ENCODE results near the gene INPP5D.

INPP5D gene

GRCh38 chr2:233178994-233179847, 119.1 kb downstream of the INPP5D start:
- Histone ChIP-seq H3K4me2 (ENCODE audit: low read length) (no peak overlapping the region), H3F3A (ENCODE audit: insufficient read depth, low read length) (no peaks in the 10 kb centered on the region), H4K20me1 (ENCODE audit: insufficient read depth, low read length) (no peaks in the 10 kb centered on the region), H3K9ac (ENCODE audit: low read length) (no peak overlapping the region), H3K27ac (ENCODE audit: low read depth, low read length, poor library complexity, severe bottlenecking) (no peak overlapping the region), H3K4me1 (ENCODE audit: insufficient read depth, low read length, severe bottlenecking) (no peaks in the 10 kb centered on the region), H3K9me3 (ENCODE audit: low read length) (no peaks in the 10 kb centered on the region), H3K9me2 (ENCODE audit: low read depth, low read length) (no peaks in the 10 kb centered on the region), H3K4me3 (ENCODE audit: low read depth, low read length, poor library complexity, severe bottlenecking) (no peak overlapping the region), H3K27me3 (ENCODE audit: insufficient read depth, low read length) (no peaks in the 10 kb centered on the region), H2AFZ (ENCODE audit: low read length) (no peak overlapping the region), H3K79me2 (ENCODE audit: insufficient read depth, low read length) (no peaks in the 10 kb centered on the region), H3K36me3 (ENCODE audit: insufficient read depth, low read length) (peaks cover 60% of the 10 kb centered on the region; the same call in 1 of the 2 replicates)
- TF ChIP-seq CTCF (IDR thresholded peaks at IDR 0.05; ENCODE audit: low read length) (no peak), EZH2 (IDR thresholded peaks at IDR 0.05; ENCODE audit: borderline replicate concordance, low read length) (no peak)

GRCh38 chr2:233179848-233180366, 119.8 kb downstream of the INPP5D start:
- no peaks in the 10 kb centered on the region for H3K4me1 ChIP-seq (ENCODE audit: insufficient read depth, low read length, severe bottlenecking)
- no peak overlapping the region for H3K4me2 ChIP-seq (ENCODE audit: low read length)
- H2AFZ ChIP-seq (ENCODE audit: low read length): no peak overlapping the region

GRCh38 chr2:233183869-233184418, 123.8 kb downstream of the INPP5D start:
- no peak overlapping the region for H3K27ac ChIP-seq (ENCODE audit: low read depth, low read length, poor library complexity, severe bottlenecking)
- H4K20me1 ChIP-seq (ENCODE audit: insufficient read depth, low read length): no peaks in the 10 kb centered on the region
- H3K4me3 ChIP-seq (ENCODE audit: low read depth, low read length, poor library complexity, severe bottlenecking): no peak overlapping the region
- no peaks in the 10 kb centered on the region for H3K9me3 ChIP-seq (ENCODE audit: low read length)
- peaks cover 11% of the 10 kb centered on the region for H3K4me1 ChIP-seq (ENCODE audit: insufficient read depth, low read length, severe bottlenecking)
- no peaks in the 10 kb centered on the region for H3K27me3 ChIP-seq (ENCODE audit: insufficient read depth, low read length)
- peaks cover 76% of the 10 kb centered on the region; the same call in 1 of the 2 replicates for H3K36me3 ChIP-seq (ENCODE audit: insufficient read depth, low read length)
- H2AFZ ChIP-seq (ENCODE audit: low read length): no peak overlapping the region
- no peak overlapping the region for H3K4me2 ChIP-seq (ENCODE audit: low read length)
- H3K9ac ChIP-seq (ENCODE audit: low read length): no peak overlapping the region
- no peaks in the 10 kb centered on the region for H3K9me2 ChIP-seq (ENCODE audit: low read depth, low read length)
- no peaks in the 10 kb centered on the region for H3F3A ChIP-seq (ENCODE audit: insufficient read depth, low read length)
- TF ChIP-seq CTCF (IDR thresholded peaks at IDR 0.05; ENCODE audit: low read length) (no peak), EZH2 (IDR thresholded peaks at IDR 0.05; ENCODE audit: borderline replicate concordance, low read length) (no peak)
- H3K79me2 ChIP-seq (ENCODE audit: insufficient read depth, low read length): no peaks in the 10 kb centered on the region

More at GRCh38 chr2:233179848-233180366, 119.8 kb downstream of the INPP5D start:
- TF ChIP-seq EZH2 (IDR thresholded peaks at IDR 0.05; ENCODE audit: borderline replicate concordance, low read length) (no peak), CTCF (IDR thresholded peaks at IDR 0.05; ENCODE audit: low read length) (no peak)
- Histone ChIP-seq H3K27ac (ENCODE audit: low read depth, low read length, poor library complexity, severe bottlenecking) (no peak overlapping the region), H3K4me3 (ENCODE audit: low read depth, low read length, poor library complexity, severe bottlenecking) (no peak overlapping the region), H3K9me2 (ENCODE audit: low read depth, low read length) (no peaks in the 10 kb centered on the region), H3K36me3 (ENCODE audit: insufficient read depth, low read length) (peaks cover 64% of the 10 kb centered on the region; the same call in 1 of the 2 replicates), H3K79me2 (ENCODE audit: insufficient read depth, low read length) (no peaks in the 10 kb centered on the region), H3K27me3 (ENCODE audit: insufficient read depth, low read length) (no peaks in the 10 kb centered on the region), H3K9me3 (ENCODE audit: low read length) (no peaks in the 10 kb centered on the region), H3F3A (ENCODE audit: insufficient read depth, low read length) (no peaks in the 10 kb centered on the region), H4K20me1 (ENCODE audit: insufficient read depth, low read length) (no peaks in the 10 kb centered on the region), H3K9ac (ENCODE audit: low read length) (no peak overlapping the region)

Data from OCI-LY1 (cell line).